ENCODE measurements around the gene ZCCHC24. TPM values are rescaled to one million over a fixed set of nuclear protein-coding genes. Genes with fewer than 3 reads are reported as not detected.

The ZCCHC24 gene
- total and polyA plus RNA-seq, 2 of the 8 experiments (the other 6 are each of a cell fraction or from before 2014, with no cell fraction given), result 3.9 to 6.9 TPM

DNA sequence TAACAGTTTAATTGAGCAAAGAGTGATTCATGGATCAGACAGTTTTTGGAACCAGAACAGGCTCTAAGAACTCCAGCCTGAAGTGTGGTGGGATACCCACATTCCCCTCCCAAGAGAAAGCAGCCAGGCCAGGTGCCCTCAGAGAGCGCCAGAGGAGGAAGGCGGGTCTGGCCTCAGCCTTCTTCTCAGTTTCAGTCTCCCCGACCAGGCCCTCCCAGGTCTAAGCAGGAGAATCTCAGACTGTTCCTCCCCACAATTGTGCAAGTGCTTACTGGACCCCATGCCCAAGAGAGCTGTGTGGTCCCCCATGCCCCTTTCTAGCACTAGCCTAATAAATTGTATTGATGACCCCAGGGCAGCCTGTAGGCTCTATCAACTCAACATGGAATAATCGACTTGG is 72.6 kb downstream of the ZCCHC24 start:
- CTCF ChIA-PET (ENCODE audit: partially characterized antibody), result interaction anchor here (0.7 to 5.8 kb wide), 14 partner anchors 10 to 214 kb away, joined by 3 to 79 read pairs (median 22); no protein-coding TSS in a partner anchor
- no peak overlapping the region for H3K4me2 ChIP-seq (ENCODE audit: insufficient read depth in 1 of 2, low read depth in 2 of 2, low read length in 2 of 2)
- no peak overlapping the region for H3K9ac ChIP-seq (replicated peaks in 1 of 4; ENCODE audit: extremely low read depth in 1 of 4, low read depth in 3 of 4, low read length in 3 of 4)
- no peak for FAIRE-seq
- H2AK5ac ChIP-seq (ENCODE audit: low read depth, low read length), result no peak overlapping the region
- H3K27me3 ChIP-seq (replicated peaks in 1 of 4; ENCODE audit: control insufficient read depth in 3 of 4, extremely low read depth in 1 of 4, insufficient read depth in 3 of 4, low read length in 3 of 4), result no peaks in the 10 kb centered on the region; a peak in 2 of 7 replicates
- no peaks in the 10 kb centered on the region; the same call in 1 of the 2 replicates for H3K79me1 ChIP-seq (ENCODE audit: low read depth, low read length)
- H3K23me2 ChIP-seq (ENCODE audit: low read depth, low read length), result peaks cover 4% of the 10 kb centered on the region; the same call in 1 of the 2 replicates
- no peak overlapping the region for H3K27ac ChIP-seq (ENCODE audit: low read depth, low read length)
- 94% methylated on average over 3 of the region's 4 CpGs; no CpG with 5 or more reads in 1 of the 2 experiments for WGBS, 2 experiments (ENCODE audit: extremely low coverage in 1 of 2, insufficient coverage in 1 of 2, insufficient read length in 1 of 2, insufficient replicate concordance in 2 of 2, low coverage in 1 of 2, low lambda C conversion rate in 2 of 2, missing lambda C conversion rate in 1 of 2)
- H2BK20ac ChIP-seq (ENCODE audit: low read length), result no peak overlapping the region
- no peak overlapping the region for H4K91ac ChIP-seq (replicated peaks; ENCODE audit: insufficient read length, low read length)
- no peak overlapping the region for H3K23ac ChIP-seq (ENCODE audit: insufficient read length)
- POLR2A ChIA-PET (ENCODE audit: partially characterized antibody), result no interaction called here
- no peak overlapping the region for H2BK12ac ChIP-seq (ENCODE audit: low read depth, low read length)
- no peak overlapping the region for H3K4ac ChIP-seq (replicated peaks; ENCODE audit: insufficient read length, low read depth, low read length)
- TF ChIP-seq SIN3A (conservative IDR thresholded peaks at IDR 0.05 in 1 of 2, IDR thresholded peaks at IDR 0.05 in 1 of 2; ENCODE audit: low read depth in 1 of 2, low read length in 2 of 2), result no peak
- no peak for TF ChIP-seq USF2 (IDR thresholded peaks at IDR 0.05; ENCODE audit: low read length)
- no peak for TF ChIP-seq TCF12 (IDR thresholded peaks at IDR 0.05; ENCODE audit: low read depth, low read length)
- no peak for TF ChIP-seq CHD2 (IDR thresholded peaks at IDR 0.05; ENCODE audit: low read length)
- no peak for TF ChIP-seq ATF3 (IDR thresholded peaks at IDR 0.05; ENCODE audit: insufficient read depth, low read depth, low read length)
- TF ChIP-seq BACH1 (IDR thresholded peaks at IDR 0.05; ENCODE audit: low read length), result no peak
- H3K18ac ChIP-seq (ENCODE audit: extremely low read depth, low read length), result no peak overlapping the region
- H4K20me1 ChIP-seq (replicated peaks in 1 of 2; ENCODE audit: control insufficient read depth in 1 of 2, insufficient read depth in 2 of 2, low read length in 2 of 2), result peaks cover 0 to 8% of the 10 kb centered on the region in 2 experiments
- no peak overlapping the region for H4K8ac ChIP-seq (ENCODE audit: extremely low read depth, insufficient read depth, low read length)
- no peak overlapping the region for H3K4me3 ChIP-seq (ENCODE audit: extremely low read depth in 1 of 4, insufficient read depth in 2 of 4, low read depth in 3 of 4, low read length in 4 of 4)
- no peaks in the 10 kb centered on the region for H3K4me1 ChIP-seq (replicated peaks in 1 of 4; ENCODE audit: control insufficient read depth in 3 of 4, insufficient read depth in 4 of 4, low read length in 3 of 4)
- no peak overlapping the region for H3K14ac ChIP-seq (ENCODE audit: insufficient read length)
- no peaks in the 10 kb centered on the region for H3K36me3 ChIP-seq (ENCODE audit: control insufficient read depth in 2 of 4, insufficient read depth in 4 of 4, low read length in 3 of 4)
- no peak overlapping the region for H2AFZ ChIP-seq (ENCODE audit: low read length)
- no peak overlapping the region for H2BK15ac ChIP-seq (ENCODE audit: low read length)
- no peak overlapping the region for H4K5ac ChIP-seq (ENCODE audit: insufficient read length, low read depth, low read length)
- DNase-seq (ENCODE audit: low read depth in 1 of 2, low spot score in 2 of 2), result no peak
- no peak overlapping the region for H3K56ac ChIP-seq (replicated peaks; ENCODE audit: insufficient read length, low read depth, low read length)
- no peaks in the 10 kb centered on the region for H3K79me2 ChIP-seq (ENCODE audit: control insufficient read depth in 1 of 2, insufficient read depth in 2 of 2, low read length in 2 of 2)
- H2BK5ac ChIP-seq (ENCODE audit: low read depth, low read length), result no peak overlapping the region
- H3K9me3 ChIP-seq (ENCODE audit: insufficient read depth in 2 of 2, low read depth in 1 of 2, low read length in 1 of 2), result peaks cover 0 to 6% of the 10 kb centered on the region in 2 experiments; a peak in 3 of 4 replicates
- H2BK120ac ChIP-seq (replicated peaks; ENCODE audit: low read depth, low read length), result no peak overlapping the region
